Pancreas (tissue), 10 donors: ENCODE results near the gene L3MBTL3. TPM values are rescaled to one million over a fixed set of nuclear protein-coding genes. Genes with fewer than 3 reads are reported as not detected.

ENCODE experiments used
- ATAC-seq, 4 donors: fragments of 200-7000 bp; cut with Tn5 transposase; one replicate each; pipeline versions ENCODE4 v1.8.0 to v1.9.1; 2020; ENCODE audit warnings: mild to moderate bottlenecking in 4 of 4, moderate library complexity in 4 of 4
- DNase-seq, 6 donors: peaks; one replicate each; pipeline ENCODE4 v3.0.0-alpha.2; 2020
- FAIRE-seq: peaks from 2 replicates; lab custom pipeline; 2012; peaks lifted over from hg19 to GRCh38; lab: Jason Lieb, UNC
- H3K27ac ChIP-seq, 4 donors: fragments of 200-600 bp; sonication (generic); 1 replicate in 3 of 4; 2 replicates in 1 of 4; pipeline versions ENCODE4 v1.5.0 to v1.8.0; 2020
- H3K27me3 ChIP-seq, 4 donors: fragments of 200-600 bp; one replicate each; pipeline ENCODE4 v1.8.0; 2021
- H3K36me3 ChIP-seq, 3 donors: fragments of 200-600 bp; sonication (generic) in 1 of 3; one replicate each; pipeline versions ENCODE4 v1.5.0 to v1.8.0; 2020 to 2021
- H3K4me1 ChIP-seq, 3 donors: fragments of 200-600 bp; one replicate each; pipeline ENCODE4 v1.8.0; 2021
- H3K4me3 ChIP-seq, 4 donors: fragments of 200-600 bp; sonication (generic) in 2 of 4; one replicate each; pipeline versions ENCODE4 v1.5.0 to v1.8.0; 2020 to 2021
- H3K9me3 ChIP-seq, 4 donors: fragments of 200-600 bp; one replicate each; pipeline ENCODE4 v1.8.0; 2021
- CTCF ChIP-seq, 4 donors: fragments of 200-600 bp; sonication (generic) in 3 of 4; IDR thresholded peaks; one replicate each; pipeline versions ENCODE4 v1.5.0 to v1.8.0; 2021; ENCODE audit warnings: antibody characterized with exemption in 4 of 4
- WGBS, 2 donors: extraction: QIAGEN DNeasy Blood & Tissue Kit; methylation state at CpG; one replicate each; pipeline ENCODE4 v1.1.7; 2013; 5-methylcytosine and 5-hydroxymethylcytosine counted together
- intact Hi-C, 3 donors: fragments of 100-400 bp; cut with DNase I; formaldehyde crosslinking; loops; one replicate each; pipeline versions ENCODE4 v1.11.1 to v1.14.2; 2022
- polyA plus RNA-seq, 2 donors: library from polyadenylated mRNA; stranded (reverse); fragments of 200-250 nt; gene quantifications; one replicate each; pipeline ENCODE4 v1.2.3, GENCODE V29; 2013
- total RNA-seq, 6 donors: library from RNA; stranded (reverse); fragmentation: NEBNext Ultra II Directional in 4 of 6; extraction: Animal tissue kit (Norgen Biotek cat#: 25700) in 4 of 6; gene quantifications; one replicate each; pipeline versions ENCODE4 v1.2.1 to v1.2.4, GENCODE V29; 2021 to 2023
- donor health status: healthy with polysubstance abuse.
- donor health status: DM: no; HTN: no; CAD: no; lungs with moderate emphysema.
- donor health status: DM: no; HTN: no; CAD: no.
- donor health status: control.
- donor health status: control.
- donor health status: Bipolar disorder and iron deficiency.
- donor health status: DM: yes; HTN: yes; CAD: no.
- donor health status: DM: no; HTN: no; CAD: no.
- donor health status: DM: no; HTN: no; CAD: no.
- donor health status: DM: yes; HTN: yes; CAD: no.

The L3MBTL3 gene
- total and polyA plus RNA-seq, 8 donors: 0.95 to 5.3 (median 3.1) TPM

DNA sequence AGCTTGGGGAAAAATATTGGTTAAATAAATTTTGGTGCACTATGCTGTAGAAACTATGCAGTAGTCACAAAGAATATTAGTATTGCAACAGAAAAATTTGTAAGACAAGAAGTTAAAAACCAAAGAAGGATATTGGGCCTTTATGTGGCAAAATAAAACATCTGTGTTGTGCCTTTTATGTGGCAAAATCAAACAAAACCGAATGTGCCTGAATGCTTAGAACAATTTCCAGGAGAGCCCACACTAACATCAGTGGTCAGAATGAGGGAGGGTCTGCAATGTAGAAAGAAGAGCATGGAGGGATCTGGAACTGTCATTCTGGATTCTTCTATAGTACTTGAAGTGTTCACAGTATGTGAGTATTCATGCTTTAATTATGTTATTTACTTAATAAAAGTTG is 75.2 kb downstream of the L3MBTL3 start:
- Histone ChIP-seq H3K36me3 (no peaks in the 10 kb centered on the region), H3K9me3 (no peaks in the 10 kb centered on the region), H3K27me3 (no peaks in the 10 kb centered on the region), H3K27ac (no peak overlapping the region), H3K4me1 (no peaks in the 10 kb centered on the region), H3K4me3 (no peak overlapping the region)
- intact Hi-C loops: no loop called here
- FAIRE-seq (no peak), ATAC-seq (no peak), DNase-seq (no peak)
- 59 to 62% methylated on average over 1 of the region's 1 CpG for WGBS, 2 donors
- TF ChIP-seq CTCF (IDR thresholded peaks at IDR 0.05): no peak

DNA sequence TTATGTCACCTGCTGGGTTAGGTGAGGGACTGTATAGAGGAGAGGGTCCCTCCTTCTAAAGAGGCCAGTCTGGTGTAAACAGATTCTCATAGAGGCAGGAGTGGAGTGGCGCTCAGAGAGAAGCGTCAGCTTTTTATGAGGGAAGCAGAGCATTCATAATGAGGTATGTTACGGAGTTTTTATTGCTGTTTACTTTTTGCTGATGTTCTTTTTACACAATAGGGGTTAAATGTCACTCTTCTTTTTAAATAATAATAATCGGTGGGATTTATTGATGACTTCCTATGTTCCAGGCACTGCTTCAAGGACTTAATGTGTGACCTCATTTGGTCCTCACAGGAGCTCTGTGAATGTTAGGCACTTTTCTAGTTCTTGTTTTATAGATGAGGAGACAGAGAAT is 79.9 kb downstream of the L3MBTL3 start:
- Histone ChIP-seq H3K36me3 (no peaks in the 10 kb centered on the region), H3K9me3 (no peaks in the 10 kb centered on the region), H3K4me3 (no peak overlapping the region), H3K27me3 (no peaks in the 10 kb centered on the region), H3K4me1 (no peaks in the 10 kb centered on the region), H3K27ac (no peak overlapping the region)
- intact Hi-C loops: no loop called here
- no peak for DNase-seq
- WGBS, 2 donors: 80% methylated on average over 4 of the region's 4 CpGs
- no peak for ATAC-seq
- FAIRE-seq: no peak
- no peak for TF ChIP-seq CTCF (IDR thresholded peaks at IDR 0.05)

- Histone ChIP-seq H3K9me3 (no peaks in the 10 kb centered on the region), H3K27me3 (no peaks in the 10 kb centered on the region), H3K36me3 (no peaks in the 10 kb centered on the region), H3K27ac (no peak overlapping the region), H3K4me1 (no peaks in the 10 kb centered on the region), H3K4me3 (no peak overlapping the region)
- DNase-seq (no peak), FAIRE-seq (no peak), ATAC-seq (no peak)
- no peak for TF ChIP-seq CTCF (IDR thresholded peaks at IDR 0.05)
- intact Hi-C loops: no loop called here
- 89 to 97% methylated on average over 3 of the region's 3 CpGs for WGBS, 2 donors
Observed at GRCh38 chr6:130099119-130099518, 80.7 kb downstream of the L3MBTL3 start.

- H3K9me3 ChIP-seq: no peaks in the 10 kb centered on the region
- DNase-seq (no peak), ATAC-seq (no peak), FAIRE-seq (no peak)
- H3K27ac ChIP-seq: no peak overlapping the region
- intact Hi-C loops: no loop called here
- WGBS, 2 donors: 89 to 96% methylated on average over 4 of the region's 4 CpGs
- H3K27me3 ChIP-seq: no peaks in the 10 kb centered on the region
- no peaks in the 10 kb centered on the region for H3K4me1 ChIP-seq
- H3K36me3 ChIP-seq: no peaks in the 10 kb centered on the region
- TF ChIP-seq CTCF (IDR thresholded peaks at IDR 0.05): no peak
- no peak overlapping the region for H3K4me3 ChIP-seq
Observed at GRCh38 chr6:130105996-130106704, 87.8 kb downstream of the L3MBTL3 start.

DNA sequence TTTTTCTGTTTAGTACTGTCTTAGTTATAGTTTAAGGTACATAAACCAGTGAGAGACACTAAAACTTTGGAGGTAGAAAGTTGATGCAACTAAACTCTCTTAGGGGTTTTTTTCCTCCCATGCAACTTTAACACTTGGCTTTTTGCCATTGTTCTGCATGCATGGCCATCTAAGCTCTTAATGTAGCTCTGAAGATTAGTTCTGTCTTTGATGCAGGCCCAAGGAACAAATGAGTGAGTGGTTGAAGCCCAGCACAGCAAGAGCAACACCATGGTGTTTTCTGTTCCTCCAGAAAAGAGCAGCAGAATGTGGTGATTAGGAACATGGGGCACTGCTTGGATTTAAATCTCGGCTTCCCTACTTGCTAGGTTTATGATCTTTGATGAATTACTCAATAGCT is 89.3 kb downstream of the L3MBTL3 start:
- ATAC-seq (no peak), FAIRE-seq (no peak), DNase-seq (no peak)
- intact Hi-C loops: no loop called here
- Histone ChIP-seq H3K4me3 (no peak overlapping the region), H3K4me1 (no peaks in the 10 kb centered on the region), H3K27ac (no peak overlapping the region), H3K36me3 (no peaks in the 10 kb centered on the region), H3K9me3 (no peaks in the 10 kb centered on the region), H3K27me3 (no peaks in the 10 kb centered on the region)
- 91 to 95% methylated on average over 1 of the region's 1 CpG for WGBS, 2 donors
- no peak for TF ChIP-seq CTCF (IDR thresholded peaks at IDR 0.05)
